PFSK-1 (cell line): Measurements from ENCODE around the gene SERPINB4.

Experiments
- POLR2AphosphoS5 ChIP-seq: IDR thresholded peaks from 2 replicates; pipeline ENCODE4 v1.6.1; 2012; ENCODE audit warnings: low read depth, mild to moderate bottlenecking, control low read depth, low read length, moderate library complexity
- REST ChIP-seq, 2 experiments: IDR thresholded peaks; 2 replicates each; pipeline versions ENCODE4 v1.6.1 to v1.8.0; 2011 to 2012; ENCODE audit warnings: low read depth in 2 of 2, low read length in 2 of 2, control low read depth in 1 of 2, inconsistent platforms in 1 of 2, mild to moderate bottlenecking in 1 of 2, moderate library complexity in 1 of 2; ENCODE audit not compliant: insufficient read depth in 1 of 2

- no peak for TF ChIP-seq POLR2AphosphoS5
- no peak for TF ChIP-seq REST (IDR thresholded peaks at IDR 0.05; ENCODE audit: insufficient read depth in 1 of 2, low read depth in 2 of 2, low read length in 2 of 2)
These were observed 17.6 kb downstream of the SERPINB4 start for GRCh38 chr18:63626431-63626830.
